Cerebellar cortex (tissue), 1 donor: ENCODE measurements around the gene NSDHL.
"Not testable (repeated sequence)": the region's sequence is repeated elsewhere in the genome, so short reads cannot be mapped to it uniquely, and the experiment has no call there.

ENCODE experiments used
- DNase-seq: peaks from one replicate; pipeline ENCODE4 v3.0.0-alpha.2; 2015; ENCODE audit warnings: low spot score

The NSDHL gene

DNA sequence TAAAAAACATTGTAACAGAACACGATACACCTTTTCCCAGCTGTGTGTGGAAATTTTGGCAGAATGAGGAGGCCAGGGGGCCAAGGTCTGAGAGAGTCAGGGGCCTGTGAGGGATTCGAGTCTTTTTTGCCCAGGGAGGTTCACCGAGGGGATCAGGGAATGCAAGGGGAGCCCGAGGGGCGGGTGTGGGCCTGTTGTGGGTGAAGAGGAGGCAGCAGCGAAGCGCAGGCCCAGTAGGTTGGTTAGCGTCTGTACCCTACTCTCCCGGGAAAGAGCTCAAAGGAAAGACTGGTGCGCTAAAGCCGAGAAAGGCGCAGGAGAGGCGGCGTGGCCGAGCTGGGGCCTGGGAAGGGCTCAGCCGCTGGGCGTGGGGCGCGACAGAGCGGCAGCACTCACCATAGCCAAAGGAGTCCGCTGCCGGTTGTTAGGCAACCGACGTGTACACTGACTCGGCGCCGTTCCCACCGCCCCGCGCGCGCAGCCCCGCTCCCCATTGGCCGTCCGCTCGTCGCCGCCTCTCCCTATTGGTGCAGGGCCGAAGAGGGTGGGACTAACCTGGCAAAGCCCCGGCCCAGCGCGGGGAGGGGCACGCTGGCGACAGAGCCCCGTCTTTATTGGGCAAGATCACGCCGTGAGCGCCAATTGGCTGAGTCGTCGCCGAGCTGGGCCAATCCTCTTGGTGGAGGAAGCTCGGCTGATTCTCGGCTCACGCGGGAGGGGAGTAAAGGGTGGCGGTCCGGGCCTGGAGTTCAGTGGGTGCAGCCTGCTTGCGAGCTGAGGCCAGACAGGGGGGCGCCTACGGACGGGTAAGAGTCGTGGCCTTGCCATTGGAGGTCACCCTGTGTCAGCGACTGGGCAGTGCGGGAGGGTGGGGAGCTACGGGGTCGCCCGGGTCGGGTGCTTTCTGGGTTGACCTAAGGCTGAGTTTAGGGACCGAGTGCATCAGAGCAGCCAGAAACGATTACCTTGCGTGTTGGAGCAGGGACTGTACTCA is at the start of gene NSDHL, which contains the start of gene CETN2:
TSS of gene NSDHL (plus strand) at position 752 of the 994 bp plus-strand sequence. CDS start 15,262 bp downstream, outside the sequence.
TSS of gene CETN2 (minus strand) at position 446 of the 994 bp plus-strand sequence. CDS start at position 399, 47 bp downstream.
- DNase-seq: peak; percentile 96

DNA sequence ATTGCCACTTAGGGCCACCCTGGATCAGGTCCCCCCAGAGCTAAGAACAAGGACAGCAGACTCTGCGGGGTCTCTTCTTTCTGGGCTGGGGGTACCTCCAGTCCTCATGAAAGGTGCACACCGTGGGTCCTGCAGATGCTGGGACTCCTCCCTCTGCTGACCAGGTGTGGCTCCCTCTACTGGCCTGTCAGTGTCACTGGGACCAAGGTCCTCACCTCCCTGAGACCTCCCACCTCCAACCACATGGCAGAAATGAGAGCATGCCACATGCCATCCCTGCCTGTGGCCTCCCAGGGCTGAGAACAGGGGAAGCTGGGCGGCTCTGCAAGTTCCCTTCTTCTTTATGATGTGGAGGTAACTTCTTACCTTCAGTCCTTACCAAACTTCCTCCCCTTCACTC is 43.8 kb upstream of the NSDHL start:
- not testable (repeated sequence) for DNase-seq

DNA sequence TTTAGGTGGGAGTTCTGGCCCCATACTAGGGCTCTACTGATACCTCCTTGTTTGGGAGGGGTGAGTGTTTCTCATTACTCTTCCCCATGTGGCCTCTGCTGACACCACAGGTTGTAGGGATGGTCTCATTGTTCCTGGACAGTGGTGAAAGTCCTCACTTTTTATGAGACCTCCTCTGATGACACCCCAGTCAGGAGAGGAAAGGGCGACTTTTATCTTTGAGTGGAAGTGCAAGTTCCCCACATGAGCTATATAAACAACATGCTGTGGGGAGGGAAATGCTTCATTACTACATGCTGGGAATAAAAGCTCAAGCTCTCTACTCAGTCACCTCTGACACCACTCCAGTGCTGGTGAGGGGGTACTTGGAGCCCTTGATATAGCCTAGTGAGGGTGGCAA is 31.9 kb upstream of the NSDHL start:
- DNase-seq: no peak

DNA sequence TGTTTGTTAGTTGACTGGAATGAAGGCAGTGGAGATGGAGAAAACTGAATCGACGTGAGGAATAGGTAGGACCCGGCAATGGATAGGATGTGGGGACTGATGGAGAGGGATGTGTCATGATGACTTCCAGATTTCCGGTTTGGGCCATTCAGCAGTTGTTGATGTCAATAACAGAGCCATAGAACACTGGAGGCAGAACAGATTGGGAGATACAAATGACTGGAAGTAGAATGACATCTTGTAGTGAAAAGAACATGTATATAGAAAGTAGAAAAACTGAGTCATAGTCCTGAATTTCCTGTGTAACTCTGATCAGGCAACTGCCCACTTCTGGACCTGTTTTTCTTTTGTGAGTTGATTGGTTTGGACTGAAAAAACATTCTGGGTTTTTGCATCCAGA is 24.8 kb upstream of the NSDHL start:
- DNase-seq: no peak

DNA sequence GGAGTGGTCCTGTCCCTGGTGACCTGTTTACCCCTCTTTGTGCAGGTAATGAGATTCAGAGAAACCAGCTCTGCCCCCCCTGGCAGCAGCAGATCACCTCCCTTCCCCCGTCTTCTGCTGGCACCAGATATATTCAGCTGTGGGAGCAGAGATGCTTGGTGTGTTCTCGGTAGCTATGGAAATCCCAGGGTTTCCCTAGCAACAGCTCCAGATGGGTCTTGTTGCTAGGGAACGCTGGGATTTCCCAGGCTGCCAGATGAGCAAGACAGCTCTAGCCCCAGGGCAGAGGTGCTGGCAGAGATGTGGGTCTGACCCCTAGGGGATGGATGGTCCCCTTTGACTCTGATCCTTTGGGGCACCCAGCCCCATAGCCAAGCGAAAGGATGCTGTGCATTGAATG is 20.5 kb upstream of the NSDHL start:
- no peak for DNase-seq

DNA sequence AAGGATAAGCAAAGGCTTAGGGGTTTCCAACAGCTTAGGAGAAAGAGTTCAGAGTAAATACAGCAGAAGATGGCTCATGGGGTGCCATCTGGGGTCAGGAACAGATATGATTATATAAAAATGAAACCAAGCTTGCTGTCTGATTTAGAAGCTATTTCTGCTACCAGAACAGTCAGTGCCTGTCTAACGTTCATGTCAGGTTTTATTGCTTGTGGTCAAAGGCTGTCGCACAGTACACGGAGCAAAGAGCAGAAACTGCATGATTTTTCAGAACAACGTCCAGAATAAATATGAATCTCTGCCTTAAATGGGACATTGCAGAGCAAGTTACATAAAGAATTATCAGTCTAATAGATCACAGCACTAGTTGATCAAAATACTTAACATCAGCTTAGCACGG is 17.7 kb upstream of the NSDHL start:
- DNase-seq: no peak

DNA sequence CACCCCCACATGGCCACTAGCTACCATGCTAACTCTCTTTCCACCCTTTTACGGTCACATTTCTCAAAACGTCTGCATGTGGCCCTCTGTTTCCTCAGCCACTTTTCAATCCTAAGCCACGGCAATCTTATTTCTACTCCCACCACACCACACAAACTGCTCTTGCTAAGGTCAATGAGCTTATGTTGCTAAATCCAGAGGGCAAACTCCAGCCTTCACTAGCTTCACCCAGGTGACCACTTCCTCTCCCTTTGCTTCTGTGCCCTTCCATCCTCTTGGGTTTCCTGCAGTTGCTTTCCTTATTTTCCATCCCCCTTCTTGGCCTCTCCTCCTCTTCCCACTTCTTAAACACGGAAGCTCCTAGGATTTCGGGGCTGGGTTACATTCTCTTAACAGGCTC is 16.8 kb upstream of the NSDHL start:
- DNase-seq: no peak

DNA sequence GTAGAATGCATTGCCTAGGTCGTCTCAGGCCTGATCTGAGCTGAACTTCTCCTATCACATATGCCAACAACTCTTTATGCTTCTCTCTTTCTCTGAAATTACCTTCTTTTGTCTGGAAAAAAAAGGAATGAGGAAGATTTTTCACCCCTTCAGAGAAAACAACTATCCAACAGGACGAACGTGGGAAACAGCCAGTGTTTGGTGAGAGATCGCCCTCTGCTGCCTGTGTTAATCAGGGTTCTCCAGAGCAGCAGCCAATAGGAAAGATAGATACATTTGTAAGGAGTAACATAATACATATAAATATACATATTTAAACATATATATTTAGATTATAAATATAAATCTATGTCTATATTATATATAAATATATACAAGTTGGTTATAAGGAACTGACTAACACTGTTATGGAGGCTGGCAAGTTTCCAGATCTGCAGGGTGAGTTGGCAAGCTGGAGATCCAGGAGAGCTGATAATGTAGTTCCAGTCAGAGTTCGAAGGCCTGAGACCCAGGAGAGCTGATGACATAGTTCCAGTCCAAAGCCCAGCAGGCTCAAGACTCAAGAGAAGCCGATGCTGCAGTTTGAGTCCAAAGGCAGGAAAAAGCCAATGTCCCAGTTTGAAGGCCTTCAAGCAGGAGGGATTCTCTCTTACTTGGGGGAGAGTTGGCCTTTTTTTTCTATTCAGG is 13.6 kb upstream of the NSDHL start:
- DNase-seq: peak; percentile 19

DNA sequence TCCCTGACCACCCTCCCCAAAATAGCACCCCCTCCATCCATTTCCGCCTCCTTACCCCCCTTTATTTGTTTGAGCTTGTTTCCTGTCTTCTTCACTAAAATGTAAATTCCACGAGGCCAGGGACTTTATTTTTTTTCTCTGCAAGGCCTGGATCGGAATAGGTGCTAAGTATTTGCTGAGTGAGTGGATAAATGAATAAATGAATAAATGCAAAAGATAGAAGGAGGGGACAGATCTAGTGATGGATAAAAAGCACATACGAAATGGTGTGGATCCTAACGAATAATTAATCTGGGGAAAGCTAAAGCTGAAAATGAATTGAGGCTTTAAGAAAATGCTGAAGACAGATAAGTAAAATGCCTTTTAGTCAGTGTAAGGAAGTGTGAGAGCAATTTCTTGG is 12.5 kb upstream of the NSDHL start:
- no peak for DNase-seq

DNA sequence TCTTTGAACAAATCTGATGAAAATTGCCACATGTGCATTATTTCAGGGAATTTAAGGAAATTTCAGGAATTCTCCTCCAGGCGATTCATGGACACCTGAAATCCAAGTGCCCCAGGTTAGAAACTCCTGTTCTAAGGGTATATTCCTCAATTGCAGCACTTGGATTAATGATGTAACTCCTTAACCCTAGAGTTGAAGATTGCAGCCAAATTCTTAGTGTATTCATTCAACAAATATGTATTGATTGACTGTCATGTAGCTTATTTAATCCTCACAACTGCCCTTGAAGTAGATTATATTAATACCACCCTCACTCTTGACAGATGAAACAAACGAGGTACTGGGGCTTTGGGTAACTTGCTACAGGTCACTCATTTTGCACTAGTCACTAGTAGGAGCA is 11.6 kb upstream of the NSDHL start:
- no peak for DNase-seq

DNA sequence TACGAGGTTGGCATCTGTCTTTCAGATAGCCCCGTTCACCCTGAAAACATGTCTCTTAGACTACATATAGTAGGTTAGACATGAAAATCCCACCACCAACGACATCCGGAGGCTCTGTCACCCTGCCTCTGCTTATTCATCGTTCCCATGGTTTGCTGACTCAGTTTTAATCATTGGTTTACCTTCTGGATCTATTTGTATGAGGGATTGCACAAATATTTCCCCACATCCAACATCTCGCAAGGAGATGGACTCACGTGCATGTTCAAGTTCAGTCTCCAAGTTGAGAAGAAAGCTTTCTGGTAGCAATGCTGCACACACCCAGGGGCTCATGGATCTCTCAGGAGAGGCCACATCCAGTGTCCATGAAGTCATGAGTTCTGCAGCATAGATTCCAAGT is 11.1 kb upstream of the NSDHL start:
- DNase-seq: no peak

DNA sequence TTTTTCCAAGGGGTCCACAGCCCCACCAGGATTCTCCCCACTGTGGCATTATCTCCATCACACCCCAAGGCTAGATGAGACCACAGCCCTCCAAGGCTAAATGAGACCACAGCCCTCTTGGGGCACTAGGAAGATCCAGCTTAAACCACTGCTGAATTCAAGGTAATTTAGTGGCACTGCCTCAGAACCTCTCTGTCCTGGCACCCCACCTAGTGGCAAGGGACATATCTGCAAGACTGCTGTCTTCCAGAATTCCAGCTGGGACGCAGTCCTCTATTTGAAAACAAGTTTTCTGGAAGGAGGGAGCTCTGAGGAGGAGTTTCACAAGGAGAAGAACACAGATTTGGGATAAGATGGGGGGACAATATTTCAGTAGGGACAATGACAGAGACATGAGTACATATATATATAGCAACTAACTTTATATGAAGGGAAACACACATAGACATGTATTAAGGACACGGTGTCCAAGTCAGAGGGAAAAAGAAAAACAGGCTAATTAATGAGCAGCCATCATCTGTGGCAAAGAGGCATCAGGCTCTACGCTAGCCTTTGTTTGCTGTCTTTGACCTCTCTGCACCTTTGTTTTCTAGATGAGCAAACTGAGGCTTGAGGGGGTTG is 9.6 kb upstream of the NSDHL start:
- peak; percentile 3 for DNase-seq

DNA sequence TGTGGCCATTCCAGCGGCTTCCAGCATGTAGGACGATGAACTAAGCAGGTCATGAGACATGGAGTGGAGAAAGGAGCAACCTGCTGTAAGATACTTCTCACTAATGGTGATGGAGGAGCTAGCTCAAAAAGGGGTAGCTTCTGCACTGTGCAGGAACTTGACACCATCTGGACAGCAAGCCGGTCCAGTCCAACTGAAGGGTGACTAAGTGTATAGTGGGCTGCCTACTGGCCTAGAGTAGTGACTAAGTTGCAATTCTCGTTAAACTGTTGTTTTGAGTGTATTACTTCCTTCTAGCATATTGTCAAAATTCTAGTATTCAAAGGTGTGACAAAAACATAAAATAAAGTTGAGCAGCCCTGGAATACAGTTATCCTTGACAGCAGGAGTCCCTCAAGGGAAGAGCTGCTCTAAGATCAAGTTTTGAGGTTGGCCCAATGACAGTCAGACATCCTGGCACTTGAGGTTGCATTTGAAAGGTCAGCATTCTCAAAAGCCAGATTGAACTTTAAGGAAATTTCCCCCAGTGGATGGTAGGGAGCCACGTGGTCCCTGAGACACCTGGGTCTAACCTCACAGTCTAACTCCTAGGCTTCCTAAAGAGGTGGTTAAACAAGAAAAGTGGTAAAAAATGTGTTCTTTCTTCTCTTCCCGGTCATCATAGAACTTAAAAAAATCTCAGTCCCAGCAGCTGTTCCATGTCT is 8.3 kb upstream of the NSDHL start:
- no peak for DNase-seq

DNA sequence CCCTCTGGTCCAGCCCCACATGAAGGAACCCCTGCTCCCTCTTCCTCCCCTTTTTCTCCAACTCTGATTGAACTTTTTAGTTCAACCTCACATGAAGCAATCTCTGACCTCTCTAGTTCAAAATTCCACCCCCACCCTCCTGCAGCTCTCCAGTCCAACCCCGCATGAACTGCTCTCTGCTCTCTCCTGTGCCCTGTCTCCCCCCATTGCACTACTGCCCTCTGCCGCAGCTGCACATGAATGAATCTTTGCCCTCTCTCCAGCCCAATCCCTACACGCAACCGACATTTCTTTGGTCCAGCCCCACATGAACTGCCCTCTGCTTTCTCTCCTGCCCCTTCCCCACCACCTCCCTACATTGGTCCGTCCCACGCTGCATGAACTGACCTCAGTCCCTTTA is 7.2 kb upstream of the NSDHL start:
- no peak for DNase-seq

DNA sequence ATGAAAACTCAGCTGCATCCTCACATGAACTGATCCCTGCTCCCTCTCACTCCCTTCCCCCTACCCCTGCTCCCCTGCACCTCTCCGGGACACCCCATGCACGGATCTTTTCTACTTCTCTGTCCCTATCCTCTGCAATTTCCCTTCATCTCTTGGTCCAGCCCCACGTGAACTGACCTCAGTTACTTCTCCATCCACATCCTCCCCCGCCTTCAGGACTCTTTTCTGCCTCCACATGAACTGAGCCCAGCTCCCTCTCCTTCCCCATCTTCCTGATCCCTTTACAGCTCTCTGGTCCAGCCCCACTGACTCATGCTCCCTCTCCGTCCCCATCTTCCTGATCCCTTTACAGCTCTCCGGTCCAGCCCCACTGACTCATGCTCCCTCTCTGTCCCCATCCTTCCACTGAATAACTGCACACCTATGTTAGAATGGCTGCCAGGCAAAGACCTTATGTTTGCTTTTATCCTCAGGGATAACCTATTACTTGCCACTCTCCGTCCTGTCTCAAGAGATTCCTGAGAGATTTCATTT is 6.0 kb upstream of the NSDHL start:
- no peak for DNase-seq

DNA sequence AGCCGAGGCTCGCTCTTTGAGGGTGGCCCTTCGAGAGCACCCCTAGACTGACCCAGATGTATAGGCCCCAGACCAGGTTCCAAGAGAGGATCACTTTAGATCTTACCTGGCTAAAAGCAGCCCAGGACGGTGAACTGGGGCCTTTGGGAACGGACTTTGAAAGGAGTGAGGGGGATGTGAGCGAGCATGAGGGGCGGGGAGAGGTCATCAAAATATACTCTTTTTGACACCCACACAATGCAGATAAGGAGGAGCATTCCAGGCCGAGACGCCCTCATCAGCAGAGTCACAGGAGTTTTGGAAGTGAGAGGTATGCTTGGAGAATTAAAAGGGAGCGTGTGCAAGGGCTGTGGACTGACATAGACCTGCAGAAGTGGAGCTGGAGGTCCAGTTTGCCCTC is 528 bp downstream of the NSDHL start:
- DNase-seq: no peak

DNA sequence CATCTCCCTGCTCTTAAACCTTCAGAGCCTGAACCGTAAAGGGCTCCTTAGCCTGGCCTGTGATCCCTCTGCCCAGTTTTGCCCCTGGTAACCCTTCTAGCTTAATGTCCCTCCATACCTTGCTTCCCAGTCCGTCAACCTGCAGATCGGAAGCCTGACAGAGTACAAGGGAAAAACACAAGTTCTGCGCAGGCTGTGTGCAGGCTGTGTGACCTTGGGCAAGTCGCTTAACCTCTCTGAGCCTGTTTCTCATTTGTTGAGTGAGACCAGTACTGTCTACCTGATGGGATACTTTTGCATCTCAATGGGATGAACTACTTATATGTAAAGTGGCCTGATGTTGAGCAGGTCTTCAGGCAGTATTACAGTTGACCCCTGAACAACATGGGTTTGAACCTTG is 1.7 kb downstream of the NSDHL start:
- no peak for DNase-seq

DNA sequence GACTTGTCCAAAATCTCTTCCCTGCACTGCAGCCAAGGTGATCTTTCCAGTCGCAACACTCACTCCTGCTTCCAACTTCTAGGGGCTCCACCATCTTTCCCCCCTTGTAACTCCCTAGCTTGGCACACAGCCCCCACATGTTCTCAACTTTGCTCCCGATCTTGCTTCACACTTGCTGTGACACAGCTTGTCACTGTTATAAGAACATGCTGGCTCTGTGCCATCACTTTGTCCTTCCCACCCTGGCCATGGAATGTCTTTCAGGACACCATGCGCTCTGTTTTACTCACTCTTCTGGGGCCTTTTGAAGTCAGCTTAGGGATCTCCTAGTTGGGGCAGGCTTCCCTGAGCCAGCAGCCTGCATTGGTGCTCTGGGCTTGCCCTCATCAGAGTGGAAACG is 2.5 kb downstream of the NSDHL start:
- no peak for DNase-seq

DNA sequence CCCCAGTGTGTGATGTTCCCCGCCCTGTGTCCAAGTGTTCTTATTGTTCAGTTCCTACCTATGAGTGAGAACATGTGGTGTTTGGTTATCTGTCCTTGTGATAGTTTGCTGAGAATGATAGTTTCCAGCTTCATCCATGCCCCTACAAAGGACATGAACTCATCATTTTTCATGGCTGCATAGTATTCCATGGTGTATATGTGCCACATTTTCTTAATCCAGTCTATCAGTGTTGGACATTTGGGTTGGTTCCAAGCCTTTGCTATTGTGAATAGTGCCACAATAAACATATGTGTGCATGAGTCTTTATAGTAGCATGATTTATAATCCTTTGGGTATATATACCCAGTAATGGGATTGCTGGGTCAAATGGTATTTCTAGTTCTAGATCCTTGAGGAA is 4.6 kb downstream of the NSDHL start:
- not testable (repeated sequence) for DNase-seq

DNA sequence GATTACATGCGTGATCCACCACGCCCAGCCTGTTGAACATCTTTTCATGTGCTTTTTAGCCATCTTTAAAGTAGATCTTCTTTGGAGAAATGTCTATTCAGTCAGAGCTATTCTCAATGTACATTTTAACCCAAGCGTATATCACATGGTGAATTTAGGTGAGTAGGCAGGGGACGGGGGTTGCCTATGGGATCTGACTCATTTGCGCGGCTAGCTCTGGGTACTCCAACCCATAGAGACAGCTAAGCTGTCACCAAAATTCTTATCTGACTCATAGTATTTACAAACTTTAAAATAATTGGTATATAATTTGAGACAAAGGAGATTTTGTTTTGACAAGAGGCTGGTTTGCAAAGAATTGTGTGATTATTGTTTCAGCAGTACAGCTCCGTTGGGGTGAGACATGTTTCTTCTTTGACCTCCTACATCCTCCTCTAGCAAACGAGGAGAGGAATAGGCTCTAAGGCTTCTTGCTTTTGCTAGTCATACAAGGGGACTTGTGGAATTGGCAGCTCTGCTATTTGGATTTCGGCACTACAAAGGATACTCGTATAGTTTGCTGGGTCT is 12.0 kb downstream of the NSDHL start:
- DNase-seq: no peak

DNA sequence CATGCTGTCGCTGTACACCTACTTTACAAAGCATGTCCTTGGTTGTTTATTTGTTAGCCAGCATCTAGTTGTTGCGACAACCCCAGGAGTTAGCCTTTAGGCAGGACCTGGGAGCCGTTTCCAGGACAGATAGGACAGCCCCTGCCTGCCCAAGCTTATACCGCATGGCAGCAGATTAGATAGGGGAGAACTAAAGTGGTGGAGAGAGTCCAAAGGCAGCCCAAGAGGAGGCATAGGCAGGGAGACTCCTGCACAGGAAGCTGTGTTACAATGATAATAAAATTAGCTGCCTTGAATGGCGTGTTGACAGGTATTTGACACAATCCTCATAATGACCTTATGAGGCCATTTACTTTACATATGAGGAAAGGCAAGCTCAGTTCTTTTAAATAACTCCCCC is 13.0 kb downstream of the NSDHL start:
- DNase-seq: no peak
